Measurements from ENCODE around the gene PDE6C.

PDE6C gene

DNA sequence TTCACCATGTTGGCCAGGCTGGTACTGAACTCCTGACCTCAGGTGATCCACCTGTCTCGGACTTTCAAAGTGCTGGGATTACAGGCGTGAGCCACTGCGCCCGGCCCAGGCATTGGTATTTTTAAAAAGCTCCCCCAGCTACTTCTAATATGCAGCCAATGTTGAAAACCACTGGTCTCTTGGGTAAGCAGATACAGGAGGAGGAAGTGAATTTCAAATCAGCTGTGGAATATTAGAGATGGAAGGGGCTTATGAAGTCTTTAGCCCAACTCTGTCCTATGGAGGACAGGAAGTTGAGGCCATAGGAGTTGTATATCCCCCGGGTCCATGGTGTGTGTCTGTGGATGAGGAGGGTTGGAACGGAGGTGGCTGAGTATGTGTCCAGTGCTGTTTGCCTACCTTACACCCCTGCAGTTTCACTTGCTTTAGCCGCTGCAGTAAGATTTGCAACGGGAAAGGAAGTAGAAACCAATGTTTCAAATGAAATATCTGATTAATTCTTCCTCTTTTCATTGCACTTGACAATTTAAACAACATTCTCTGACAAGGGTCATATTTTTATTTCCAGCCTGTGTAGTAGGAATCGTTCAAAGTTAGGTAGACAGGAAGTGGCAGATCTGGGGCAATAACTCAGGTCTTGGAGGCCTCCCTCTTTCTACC lies 3.4 kb downstream of the PDE6C start:
- peaks cover 17 to 24% of the 10 kb centered on the region in 2 experiments for H3K4me1 ChIP-seq (ENCODE audit: control insufficient read depth in 1 of 2, insufficient read depth in 1 of 2, low read depth in 1 of 2, low read length in 1 of 2)
- H3K4me3 ChIP-seq (ENCODE audit: low read depth in 1 of 2, low read length in 1 of 2): peak overlapping the region; percentile 3 to 52
- H3K27ac ChIP-seq: peak overlapping the region; percentile 79
- TF ChIP-seq, protein P1, sequence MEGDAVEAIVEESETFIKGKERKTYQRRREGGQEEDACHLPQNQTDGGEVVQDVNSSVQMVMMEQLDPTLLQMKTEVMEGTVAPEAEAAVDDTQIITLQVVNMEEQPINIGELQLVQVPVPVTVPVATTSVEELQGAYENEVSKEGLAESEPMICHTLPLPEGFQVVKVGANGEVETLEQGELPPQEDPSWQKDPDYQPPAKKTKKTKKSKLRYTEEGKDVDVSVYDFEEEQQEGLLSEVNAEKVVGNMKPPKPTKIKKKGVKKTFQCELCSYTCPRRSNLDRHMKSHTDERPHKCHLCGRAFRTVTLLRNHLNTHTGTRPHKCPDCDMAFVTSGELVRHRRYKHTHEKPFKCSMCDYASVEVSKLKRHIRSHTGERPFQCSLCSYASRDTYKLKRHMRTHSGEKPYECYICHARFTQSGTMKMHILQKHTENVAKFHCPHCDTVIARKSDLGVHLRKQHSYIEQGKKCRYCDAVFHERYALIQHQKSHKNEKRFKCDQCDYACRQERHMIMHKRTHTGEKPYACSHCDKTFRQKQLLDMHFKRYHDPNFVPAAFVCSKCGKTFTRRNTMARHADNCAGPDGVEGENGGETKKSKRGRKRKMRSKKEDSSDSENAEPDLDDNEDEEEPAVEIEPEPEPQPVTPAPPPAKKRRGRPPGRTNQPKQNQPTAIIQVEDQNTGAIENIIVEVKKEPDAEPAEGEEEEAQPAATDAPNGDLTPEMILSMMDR (IDR thresholded peaks at IDR 0.05): no peak
- H3K27me3 ChIP-seq: peaks cover 7% of the 10 kb centered on the region
- H3K36me3 ChIP-seq: no peaks in the 10 kb centered on the region
- H3K9me3 ChIP-seq: no peaks in the 10 kb centered on the region

DNA sequence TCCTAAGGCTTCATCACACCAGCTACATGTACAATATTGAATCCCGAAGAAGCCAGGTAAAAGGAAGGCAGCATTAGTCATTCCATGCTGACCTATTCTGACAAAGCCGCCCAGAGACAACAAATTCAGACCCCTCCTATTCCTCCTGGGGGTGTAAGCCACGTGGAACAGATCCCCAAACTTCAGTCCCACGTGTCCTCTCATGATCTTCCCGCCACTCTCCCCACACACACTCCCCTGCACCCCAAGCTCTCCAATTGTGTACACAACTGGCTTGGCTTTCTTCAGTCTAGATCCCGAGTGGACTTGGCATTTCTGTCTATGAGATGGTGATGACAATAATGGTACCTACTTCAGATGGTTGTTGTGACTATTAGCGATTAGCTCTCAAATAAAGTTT lies 8.6 kb downstream of the PDE6C start:
- H3K4me1 ChIP-seq (ENCODE audit: control insufficient read depth in 1 of 2, insufficient read depth in 1 of 2, low read depth in 1 of 2, low read length in 1 of 2): peaks cover 10 to 12% of the 10 kb centered on the region in 2 experiments
- no peak overlapping the region for H3K27ac ChIP-seq
- no peaks in the 10 kb centered on the region for H3K36me3 ChIP-seq
- no peak overlapping the region for H3K4me3 ChIP-seq (ENCODE audit: low read depth in 1 of 2, low read length in 1 of 2)
- TF ChIP-seq, protein P1 (IDR thresholded peaks at IDR 0.05): no peak
- peaks cover 46% of the 10 kb centered on the region for H3K27me3 ChIP-seq
- H3K9me3 ChIP-seq: no peaks in the 10 kb centered on the region

DNA sequence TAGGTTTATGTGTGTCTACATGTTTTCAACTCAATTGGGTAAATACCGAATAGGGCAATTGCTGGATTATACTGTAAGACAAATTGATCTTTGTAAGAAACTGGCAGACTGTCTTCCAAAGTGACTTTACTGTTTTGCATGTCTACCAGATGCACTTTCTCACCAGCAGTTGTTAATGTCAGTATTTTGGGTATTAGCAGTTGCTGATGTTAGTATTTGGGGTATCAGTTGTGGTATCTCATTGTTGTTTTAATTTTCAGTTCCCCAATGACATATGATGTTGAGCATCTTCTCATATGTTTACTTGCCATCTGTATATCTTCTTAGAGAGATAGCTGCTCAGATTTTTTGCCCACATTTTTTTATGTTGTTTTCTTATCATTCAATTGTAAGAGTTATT lies 10.6 kb downstream of the PDE6C start:
- Histone ChIP-seq H3K27ac (no peak overlapping the region), H3K4me1 (ENCODE audit: control insufficient read depth in 1 of 2, insufficient read depth in 1 of 2, low read depth in 1 of 2, low read length in 1 of 2) (no peaks in the 10 kb centered on the region), H3K4me3 (ENCODE audit: low read depth in 1 of 2, low read length in 1 of 2) (no peak overlapping the region), H3K36me3 (no peaks in the 10 kb centered on the region), H3K9me3 (no peaks in the 10 kb centered on the region), H3K27me3 (peaks cover 46% of the 10 kb centered on the region)
- TF ChIP-seq, protein P1 (IDR thresholded peaks at IDR 0.05): no peak

DNA sequence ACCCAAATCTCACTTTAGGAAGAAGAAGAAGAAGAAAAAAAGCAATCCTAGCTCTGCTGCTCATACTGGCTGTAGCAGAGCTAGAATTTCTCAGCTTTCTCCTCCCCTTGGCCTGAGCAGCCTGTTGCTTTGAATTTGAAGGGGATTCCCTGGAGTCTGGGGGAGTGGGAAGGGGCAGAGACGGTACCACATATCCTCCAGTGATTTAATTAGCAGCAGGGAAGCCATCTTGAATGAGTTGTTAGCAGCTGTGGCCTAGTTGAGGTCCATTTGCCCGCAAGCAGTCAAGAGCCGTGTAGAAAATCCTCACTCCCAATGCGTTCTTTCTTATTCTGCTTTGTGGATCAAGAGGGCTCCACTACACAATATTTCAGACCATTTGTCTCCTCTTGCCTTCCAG lies 16.5 kb downstream of the PDE6C start:
- Histone ChIP-seq H3K9me3 (no peaks in the 10 kb centered on the region), H3K4me1 (ENCODE audit: control insufficient read depth in 1 of 2, insufficient read depth in 1 of 2, low read depth in 1 of 2, low read length in 1 of 2) (no peaks in the 10 kb centered on the region), H3K4me3 (ENCODE audit: low read depth in 1 of 2, low read length in 1 of 2) (no peak overlapping the region), H3K27ac (no peak overlapping the region), H3K36me3 (no peaks in the 10 kb centered on the region), H3K27me3 (peaks cover 16% of the 10 kb centered on the region)
- TF ChIP-seq, protein P1 (IDR thresholded peaks at IDR 0.05): no peak

DNA sequence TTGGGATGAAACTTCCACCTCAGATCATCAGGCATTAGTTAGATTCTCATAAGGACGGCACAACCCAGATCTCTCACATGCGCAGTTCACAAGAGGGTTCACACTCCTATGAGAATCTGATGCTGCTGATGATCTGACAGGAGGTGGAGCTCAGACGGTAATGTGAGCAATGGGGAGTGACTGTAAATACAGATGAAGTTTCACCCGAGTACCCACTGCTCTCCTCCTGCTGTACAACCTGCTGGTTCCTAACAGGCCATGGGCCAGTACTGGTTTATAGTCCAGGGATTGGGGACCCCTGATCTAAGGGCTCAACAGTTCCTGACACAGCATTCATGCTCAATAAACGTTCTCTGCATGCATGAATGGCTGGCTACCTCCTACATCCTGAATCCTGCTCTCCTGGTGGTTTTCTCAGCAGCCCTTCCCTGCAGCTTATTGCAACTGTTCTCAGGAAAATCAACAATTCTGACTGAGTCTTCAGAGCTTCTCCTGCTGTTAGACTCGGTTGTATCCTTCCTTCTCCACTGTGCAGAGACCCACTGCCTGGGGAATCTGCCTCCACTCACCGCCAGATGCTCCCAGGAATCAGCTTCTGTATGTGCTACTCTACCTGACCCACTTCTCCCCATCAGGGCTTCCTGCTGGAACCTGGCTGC lies 17.4 kb downstream of the PDE6C start:
- H3K27ac ChIP-seq: no peak overlapping the region
- H3K9me3 ChIP-seq: no peaks in the 10 kb centered on the region
- no peaks in the 10 kb centered on the region for H3K4me1 ChIP-seq (ENCODE audit: control insufficient read depth in 1 of 2, insufficient read depth in 1 of 2, low read depth in 1 of 2, low read length in 1 of 2)
- H3K27me3 ChIP-seq: peaks cover 17% of the 10 kb centered on the region
- no peak overlapping the region for H3K4me3 ChIP-seq (ENCODE audit: low read depth in 1 of 2, low read length in 1 of 2)
- TF ChIP-seq, protein P1 (IDR thresholded peaks at IDR 0.05): no peak
- no peaks in the 10 kb centered on the region for H3K36me3 ChIP-seq

All from neutrophil (primary cell).